ENCODE data around the gene YIPF1. TPM values are rescaled to one million over a fixed set of nuclear protein-coding genes. Genes with fewer than 3 reads are reported as not detected.
A peak's percentile ranks its signal among the peaks of the same experiment; 100 is the strongest.

Gene YIPF1
- total RNA-seq, 1 experiment from 2014 or later, result 21.1 TPM

- Histone ChIP-seq H4K20me1 (ENCODE audit: low read length) (peaks cover 10% of the 10 kb centered on the region; the same call in 1 of the 2 replicates), H2AFZ (ENCODE audit: low read length) (peak overlapping the region; percentile 83), H3K27me3 (ENCODE audit: low read length) (no peaks in the 10 kb centered on the region), H3K4me2 (ENCODE audit: low read length) (peak overlapping the region; percentile 87), H3F3A (ENCODE audit: low read length, unreplicated experiment) (peaks cover 7% of the 10 kb centered on the region), H3K27ac (ENCODE audit: low read length) (peak overlapping the region; percentile 80), H3K9me3 (ENCODE audit: low read length) (0 out of 2 replicates have a peak, but pooled peaks cover 3% of the 10 kb centered on the region), H3K4me3 (ENCODE audit: low read length) (peak overlapping the region; percentile 95), H3K36me3 (ENCODE audit: low read depth, low read length) (peaks cover 12% of the 10 kb centered on the region; the same call in 1 of the 2 replicates), H3K79me2 (ENCODE audit: low read length) (peaks cover 55% of the 10 kb centered on the region), H3K9ac (ENCODE audit: low read length) (peak overlapping the region; percentile 91), H3K9me2 (replicated peaks; ENCODE audit: low read length) (no peaks in the 10 kb centered on the region), H3K4me1 (ENCODE audit: insufficient read depth, low read length) (peaks cover 23% of the 10 kb centered on the region)
- BruUV-seq (replicated peaks), result TSS peak; percentile 77
- ATAC-seq (no peak), DNase-seq (no peak)
- ChIA-PET POLR2A (ENCODE audit: unreplicated experiment) (no interaction called here), CTCF (no interaction called here)
- TF ChIP-seq CTCF (conservative IDR thresholded peaks at IDR 0.05; ENCODE audit: low read depth, low read length), result no peak
- TF ChIP-seq EZH2phosphoT487 (IDR thresholded peaks at IDR 0.05; ENCODE audit: borderline replicate concordance, low read length), result no peak
- no peak for TF ChIP-seq EZH2 (IDR thresholded peaks at IDR 0.05; ENCODE audit: low read length, unreplicated experiment)
- intact Hi-C loops (cut with micrococcal nuclease), result loop anchor here (2.0 to 5.0 kb wide), 2 partner anchors 29 to 100 kb away; partner anchors contain the start of gene GLIS1
Measured at GRCh38 chr1:53837646-53837923, 52.0 kb downstream of the YIPF1 start.

- H3K9me2 ChIP-seq (replicated peaks; ENCODE audit: low read length), result no peaks in the 10 kb centered on the region
- no peaks in the 10 kb centered on the region for H3K9me3 ChIP-seq (ENCODE audit: low read length)
- no peak overlapping the region for H3K9ac ChIP-seq (ENCODE audit: low read length)
- BruUV-seq (replicated peaks), result no TSS peak
- intact Hi-C loops (cut with micrococcal nuclease), result loop anchor here (5.0 kb wide), 1 partner anchor 98 kb away; the partner anchor contains the start of gene GLIS1
- H3K27me3 ChIP-seq (ENCODE audit: low read length), result no peaks in the 10 kb centered on the region
- ChIA-PET CTCF (no interaction called here), POLR2A (ENCODE audit: unreplicated experiment) (no interaction called here)
- peaks cover 67% of the 10 kb centered on the region for H3K79me2 ChIP-seq (ENCODE audit: low read length)
- no peak for TF ChIP-seq EZH2phosphoT487 (IDR thresholded peaks at IDR 0.05; ENCODE audit: borderline replicate concordance, low read length)
- TF ChIP-seq EZH2 (IDR thresholded peaks at IDR 0.05; ENCODE audit: low read length, unreplicated experiment), result no peak
- TF ChIP-seq CTCF (conservative IDR thresholded peaks at IDR 0.05; ENCODE audit: low read depth, low read length), result no peak
- peaks cover 23% of the 10 kb centered on the region for H3K4me1 ChIP-seq (ENCODE audit: insufficient read depth, low read length)
- H3K36me3 ChIP-seq (ENCODE audit: low read depth, low read length), result peaks cover 12% of the 10 kb centered on the region; the same call in 1 of the 2 replicates
- H3K4me2 ChIP-seq (ENCODE audit: low read length), result peak overlapping the region; percentile 87
- peak overlapping the region; percentile 33 for H3K27ac ChIP-seq (ENCODE audit: low read length)
- peak; percentile 39 for ATAC-seq
- DNase-seq, result peak; percentile 75
- H4K20me1 ChIP-seq (ENCODE audit: low read length), result peaks cover 12% of the 10 kb centered on the region; the same call in 1 of the 2 replicates
- H3F3A ChIP-seq (ENCODE audit: low read length, unreplicated experiment), result peaks cover 7% of the 10 kb centered on the region
- peak overlapping the region; percentile 95 for H3K4me3 ChIP-seq (ENCODE audit: low read length)
- no peak overlapping the region for H2AFZ ChIP-seq (ENCODE audit: low read length)
Measured at GRCh38 chr1:53835491-53835890, 54.1 kb downstream of the YIPF1 start.

GRCh38 chr1:53834776-53835175 is 54.8 kb downstream of the YIPF1 start:
- peaks cover 7% of the 10 kb centered on the region for H3F3A ChIP-seq (ENCODE audit: low read length, unreplicated experiment)
- DNase-seq, result no peak
- POLR2A ChIA-PET (ENCODE audit: unreplicated experiment), result interaction anchor here (0.6 kb wide), 1 partner anchor 12 kb away, joined by 3 read pairs; no protein-coding TSS in a partner anchor
- no peak overlapping the region for H3K9ac ChIP-seq (ENCODE audit: low read length)
- peaks cover 67% of the 10 kb centered on the region for H3K79me2 ChIP-seq (ENCODE audit: low read length)
- BruUV-seq (replicated peaks), result no TSS peak
- no peak overlapping the region for H3K27ac ChIP-seq (ENCODE audit: low read length)
- H3K9me2 ChIP-seq (replicated peaks; ENCODE audit: low read length), result no peaks in the 10 kb centered on the region
- H3K36me3 ChIP-seq (ENCODE audit: low read depth, low read length), result peaks cover 12% of the 10 kb centered on the region; the same call in 1 of the 2 replicates
- peak overlapping the region; percentile 87 for H3K4me2 ChIP-seq (ENCODE audit: low read length)
- TF ChIP-seq CTCF (conservative IDR thresholded peaks at IDR 0.05; ENCODE audit: low read depth, low read length) (no peak), EZH2phosphoT487 (IDR thresholded peaks at IDR 0.05; ENCODE audit: borderline replicate concordance, low read length) (no peak), EZH2 (IDR thresholded peaks at IDR 0.05; ENCODE audit: low read length, unreplicated experiment) (no peak)
- H4K20me1 ChIP-seq (ENCODE audit: low read length), result peaks cover 12% of the 10 kb centered on the region; the same call in 1 of the 2 replicates
- peak overlapping the region; percentile 95; the same call in 1 of the 2 replicates for H3K4me3 ChIP-seq (ENCODE audit: low read length)
- H2AFZ ChIP-seq (ENCODE audit: low read length), result no peak overlapping the region
- intact Hi-C loops (cut with micrococcal nuclease), result loop anchor here (5.0 kb wide), 1 partner anchor 97 kb away; the partner anchor contains the start of gene GLIS1
- ATAC-seq, result no peak
- no peaks in the 10 kb centered on the region for H3K27me3 ChIP-seq (ENCODE audit: low read length)
- CTCF ChIA-PET, result no interaction called here
- no peaks in the 10 kb centered on the region for H3K9me3 ChIP-seq (ENCODE audit: low read length)
- H3K4me1 ChIP-seq (ENCODE audit: insufficient read depth, low read length), result peaks cover 23% of the 10 kb centered on the region

Data from PC-3 (cell line).